Common myeloid progenitor, CD34-positive (primary cell): ENCODE data around the gene TOPORS. TPM values are rescaled to one million over a fixed set of nuclear protein-coding genes. Genes with fewer than 3 reads are reported as not detected.
"Not testable (repeated sequence)": the region's sequence is repeated elsewhere in the genome, so short reads cannot be mapped to it uniquely, and the experiment has no call there.

Source experiments
- CTCF ChIA-PET: fragments of 350-600 bp; sonication (Branson Sonifier 250); formaldehyde crosslinking; loops from one replicate; lab custom pipeline; 2021; ENCODE audit warnings: antibody characterized with exemption; lab: Charles Lee
- POLR2A ChIA-PET: fragments of 350-600 bp; sonication (Branson Sonifier 250); formaldehyde crosslinking; loops from one replicate; lab custom pipeline; 2021; ENCODE audit warnings: antibody characterized with exemption; lab: Charles Lee
- DNase-seq, 3 donors: peaks; one replicate each; pipeline versions ENCODE4 v3.0.0 to v3.0.0-alpha.2; 2013
- H3K27ac ChIP-seq, 2 experiments: 1 replicate in 1 of 2; 2 replicates in 1 of 2; pipeline ENCODE4 v1.7.0; 2013; ENCODE audit warnings: inconsistent platforms in 2 of 2, low read length in 2 of 2, mild to moderate bottlenecking in 2 of 2, low read depth in 1 of 2, moderate library complexity in 1 of 2; ENCODE audit not compliant: severe bottlenecking in 2 of 2, insufficient read depth in 1 of 2, poor library complexity in 1 of 2
- H3K27me3 ChIP-seq, 5 experiments: replicated peaks in 2 of 5; 1 replicate in 3 of 5; 2 replicates in 2 of 5; pipeline versions ENCODE4 v1.6.1 to v1.7.0; 2013; ENCODE audit warnings: low read length in 4 of 5, mild to moderate bottlenecking in 2 of 5, moderate library complexity in 2 of 5, inconsistent platforms in 1 of 5; ENCODE audit not compliant: insufficient read depth in 5 of 5, control insufficient read depth in 4 of 5
- H3K36me3 ChIP-seq, 4 experiments: 1 replicate in 2 of 4; 2 replicates in 2 of 4; pipeline versions ENCODE4 v1.6.1 to v1.7.0; 2013; ENCODE audit warnings: low read length in 3 of 4, control low read depth in 1 of 4, mild to moderate bottlenecking in 1 of 4; ENCODE audit not compliant: control insufficient read depth in 4 of 4, insufficient read depth in 4 of 4
- H3K4me1 ChIP-seq, 4 experiments: 1 replicate in 3 of 4; 2 replicates in 1 of 4; pipeline versions ENCODE4 v1.6.1 to v1.7.1; 2013; ENCODE audit warnings: low read length in 3 of 4, mild to moderate bottlenecking in 3 of 4, control low read depth in 1 of 4, inconsistent platforms in 1 of 4, moderate library complexity in 1 of 4; ENCODE audit not compliant: control insufficient read depth in 4 of 4, insufficient read depth in 4 of 4; ENCODE audit errors: control extremely low read depth in 1 of 4
- H3K4me3 ChIP-seq, 7 experiments: 1 replicate in 4 of 7; 2 replicates in 3 of 7; pipeline versions ENCODE4 v1.5.1 to v1.7.0; 2013; ENCODE audit warnings: mild to moderate bottlenecking in 7 of 7, low read length in 6 of 7, moderate library complexity in 6 of 7, inconsistent platforms in 2 of 7, low read depth in 2 of 7, control low read depth in 1 of 7; ENCODE audit not compliant: insufficient read depth in 4 of 7, control insufficient read depth in 1 of 7; ENCODE audit errors: extremely low read depth in 1 of 7
- H3K9me3 ChIP-seq, 5 experiments: 1 replicate in 4 of 5; 2 replicates in 1 of 5; pipeline versions ENCODE4 v1.6.1 to v1.7.1; 2013; ENCODE audit warnings: low read length in 4 of 5, mild to moderate bottlenecking in 2 of 5, inconsistent platforms in 1 of 5, low read depth in 1 of 5, moderate library complexity in 1 of 5; ENCODE audit not compliant: control insufficient read depth in 4 of 5, insufficient read depth in 2 of 5; ENCODE audit errors: control extremely low read depth in 1 of 5
- WGBS: methylation state at CpG from one replicate; pipeline ENCODE4 v1.1.5; 2013; ENCODE audit not compliant: insufficient coverage; 5-methylcytosine and 5-hydroxymethylcytosine counted together
- polyA plus RNA-seq: library from polyadenylated mRNA; unstranded; fragments of 120-200 nt; gene quantifications from one replicate; pipeline ENCODE4 v1.2.1, GENCODE V29; 2013

TOPORS gene
- polyA plus RNA-seq: 51.5 TPM

DNA sequence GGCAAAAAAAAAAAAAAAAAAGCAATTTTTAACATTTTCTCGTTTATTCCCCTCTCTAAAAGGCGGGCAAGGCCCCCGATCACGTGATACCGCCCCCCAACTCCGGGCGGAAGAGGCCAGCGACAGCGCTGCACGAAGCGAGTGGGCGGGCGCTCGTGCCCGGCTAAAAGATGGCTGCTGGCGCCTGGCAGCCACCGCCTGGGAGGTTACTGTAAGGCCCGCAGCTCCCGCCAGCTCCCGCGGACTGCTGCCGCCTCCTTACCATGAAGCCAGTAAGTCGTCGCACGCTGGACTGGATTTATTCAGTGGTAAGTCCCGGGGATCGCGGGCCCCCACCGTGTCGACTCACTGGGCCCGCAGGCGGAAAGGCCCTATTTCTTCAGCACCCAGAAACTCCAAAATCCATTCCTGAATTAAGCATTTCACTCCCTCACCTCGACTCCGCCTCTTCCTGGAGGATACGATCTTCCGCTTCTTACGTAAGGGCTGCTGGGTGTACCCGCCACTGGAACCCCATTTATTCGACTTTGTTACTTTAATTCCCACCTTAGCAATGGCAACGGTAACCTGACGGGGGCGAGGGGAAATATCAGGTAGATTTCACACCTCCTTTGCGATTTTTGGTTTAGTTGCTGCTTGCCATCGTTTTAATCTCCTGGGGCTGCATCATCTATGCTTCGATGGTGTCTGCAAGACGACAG is at the start of gene TOPORS, which contains the start of gene SMIM27:
Gene TOPORS, minus strand, starts transcription at position 415 of the 701 bp plus-strand sequence. Its CDS starts 150 bp downstream, at position 265.
Gene SMIM27, plus strand, starts transcription at position 156 of the 701 bp plus-strand sequence. Its CDS starts 108 bp downstream, at position 264.
- POLR2A ChIA-PET: interaction anchor here (2.5 to 3.0 kb wide), 2 partner anchors 20 to 26 kb away, joined by 7 to 12 read pairs; partner anchors contain the start of genes NDUFB6 and RIGI
- WGBS: under 1% methylated on average over 30 of the region's 46 CpGs
- no peaks in the 10 kb centered on the region for H3K9me3 ChIP-seq

DNA sequence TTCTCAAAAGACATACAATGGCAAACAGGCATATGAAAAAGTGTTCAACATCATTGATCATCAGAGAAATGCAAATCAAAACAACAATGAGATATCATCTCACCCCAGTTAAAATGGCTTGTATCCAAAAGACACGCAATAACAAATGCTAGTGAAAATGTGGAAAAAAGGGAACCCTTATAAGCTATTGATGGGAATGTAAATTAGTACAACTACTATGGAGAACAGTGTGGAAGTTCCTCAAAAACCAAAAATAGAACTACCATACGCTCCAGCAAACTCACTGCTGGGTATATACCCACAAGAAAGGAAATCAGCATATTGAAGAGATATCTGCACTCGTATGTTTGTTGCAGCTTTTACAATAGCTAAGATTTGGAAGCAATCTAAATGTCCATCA is 46.6 kb upstream of the TOPORS start:
- H3K9me3 ChIP-seq, H3K36me3 ChIP-seq, H3K27ac ChIP-seq, POLR2A ChIA-PET, H3K4me1 ChIP-seq, DNase-seq, H3K4me3 ChIP-seq: not testable (repeated sequence)
- CTCF ChIA-PET: interaction anchor here (2.7 kb wide), 1 partner anchor 17 kb away, joined by 6 read pairs; no protein-coding TSS in a partner anchor
- no CpG with 5 or more reads among the region's 3 CpGs for WGBS
- peaks cover 6 to 40% (median 9%) of the 10 kb centered on the region in 5 experiments for H3K27me3 ChIP-seq

More for the DNA sequence above, at the start of gene TOPORS, which contains the start of gene SMIM27:
- Histone ChIP-seq H3K27me3 (no peaks in the 10 kb centered on the region), H3K4me3 (peak within 1 kb of the TSS; percentile 89 to 98 (median 91)), H3K4me1 (peaks cover 31 to 66% (median 40%) of the 10 kb centered on the region in 4 experiments), H3K27ac (peak within 1 kb of the TSS; percentile 93 to 98), H3K36me3 (peaks cover 0 to 9% (median 5%) of the 10 kb centered on the region in 4 experiments)
- peak; percentile 90 to 95 (median 93) for DNase-seq
- CTCF ChIA-PET: interaction anchor here (0.9 to 9.2 kb wide), 5 partner anchors 10 to 26 kb away, joined by 3 to 73 read pairs (median 6); partner anchors contain the start of genes NDUFB6 and RIGI

DNA sequence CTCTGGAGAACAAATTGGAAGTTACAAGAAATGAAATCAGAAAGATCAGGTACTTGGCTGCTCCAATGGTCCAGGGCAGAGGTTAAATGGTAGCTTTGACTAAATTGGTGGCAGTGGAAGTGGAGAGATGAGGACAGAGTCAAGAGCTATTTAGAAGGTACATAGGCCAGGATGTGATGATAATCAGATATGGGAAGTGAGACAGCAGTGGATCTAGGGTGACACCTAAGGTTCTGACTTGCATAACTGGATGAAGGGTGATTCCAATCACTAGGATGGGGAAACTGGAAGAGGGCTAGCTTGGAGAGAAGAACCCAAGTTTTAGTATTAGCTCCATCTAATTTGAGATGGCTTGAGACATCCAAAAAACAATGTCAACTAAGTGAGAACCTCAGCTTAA is 44.5 kb upstream of the TOPORS start:
- no peak for DNase-seq
- Histone ChIP-seq H3K9me3 (peaks cover 0 to 4% (median 0%) of the 10 kb centered on the region in 5 experiments), H3K27me3 (peaks cover 4 to 28% (median 6%) of the 10 kb centered on the region in 5 experiments), H3K27ac (no peak overlapping the region), H3K4me1 (peaks cover 0 to 7% (median 5%) of the 10 kb centered on the region in 4 experiments), H3K4me3 (no peak overlapping the region), H3K36me3 (no peaks in the 10 kb centered on the region)
- ChIA-PET POLR2A (no interaction called here), CTCF (interaction anchor here (1.2 kb wide), 1 partner anchor 16 kb away, joined by 4 read pairs; no protein-coding TSS in a partner anchor)

DNA sequence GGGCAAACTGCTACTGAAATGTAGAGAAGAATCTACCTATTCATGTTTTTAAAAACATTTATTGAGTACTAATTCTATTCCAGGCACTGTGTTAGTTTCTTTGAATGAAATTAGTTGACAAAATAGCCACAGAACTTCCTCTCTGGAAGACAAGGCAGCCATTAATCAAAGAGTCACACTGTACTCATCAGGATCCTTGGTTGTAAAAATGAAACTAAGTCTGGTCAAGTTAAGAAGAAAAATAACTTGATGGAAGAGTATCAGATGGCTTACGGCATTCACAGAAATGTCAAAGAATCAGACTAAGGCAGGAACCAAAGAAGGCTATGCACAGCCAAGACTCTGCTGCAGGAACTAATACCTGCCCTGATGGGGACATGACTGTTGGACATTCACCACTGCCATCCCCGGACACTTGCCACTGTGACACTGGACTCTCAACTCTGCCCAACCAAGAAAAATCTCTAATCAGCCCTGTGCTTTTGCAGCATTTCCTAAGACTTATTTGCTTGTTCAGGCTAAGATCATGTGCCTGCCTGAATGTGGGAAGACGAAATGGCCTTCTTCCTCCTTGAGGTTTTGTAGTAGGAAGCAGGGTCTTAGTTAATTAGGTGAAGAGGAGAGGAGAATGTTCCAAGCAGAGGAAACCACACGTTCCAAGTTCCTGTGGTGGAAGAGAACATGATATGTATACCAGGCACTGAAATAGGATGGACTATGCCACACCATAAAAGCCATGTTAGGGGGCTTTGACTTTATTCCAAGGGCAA is 43.9 kb upstream of the TOPORS start:
- CTCF ChIA-PET: interaction anchor here (1.2 kb wide), 1 partner anchor 15 kb away, joined by 4 read pairs; no protein-coding TSS in a partner anchor
- WGBS: 24% methylated on average over 4 of the region's 4 CpGs
- DNase-seq: no peak

DNA sequence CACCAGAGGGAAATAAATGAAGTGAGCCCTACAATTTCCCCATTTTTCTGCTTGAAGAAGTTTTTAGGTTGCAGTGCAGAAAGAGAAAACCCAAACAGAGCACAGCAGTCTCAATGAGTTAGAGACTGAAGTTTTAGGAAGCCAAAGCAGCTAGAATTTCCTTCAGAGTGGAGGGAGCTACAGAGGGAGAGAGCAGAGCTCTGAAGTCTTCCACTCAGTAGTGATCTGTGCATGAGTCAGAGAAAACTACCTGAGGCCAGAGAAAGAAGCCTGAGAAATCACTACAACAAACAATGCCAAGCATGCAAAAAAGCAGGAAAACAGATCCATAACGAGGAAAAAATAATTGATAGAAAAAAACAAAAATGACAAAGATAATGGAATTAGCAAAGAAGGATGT is 38.5 kb upstream of the TOPORS start:
- no peak overlapping the region for H3K4me3 ChIP-seq
- H3K36me3 ChIP-seq: no peaks in the 10 kb centered on the region
- ChIA-PET CTCF (interaction anchor here (1.5 to 6.1 kb wide), 4 partner anchors 10 to 377 kb away, joined by 3 to 60 read pairs (median 22); no protein-coding TSS in a partner anchor), POLR2A (no interaction called here)
- H3K27me3 ChIP-seq: peaks cover 0 to 15% (median 5%) of the 10 kb centered on the region in 5 experiments
- H3K27ac ChIP-seq: no peak overlapping the region
- no peak for DNase-seq
- WGBS: no CpG with 5 or more reads among the region's 1 CpG
- peaks cover 0 to 3% (median 0%) of the 10 kb centered on the region in 5 experiments for H3K9me3 ChIP-seq
- no peaks in the 10 kb centered on the region for H3K4me1 ChIP-seq

More for the DNA sequence above, 43.9 kb upstream of the TOPORS start:
- peaks cover 0 to 7% (median 5%) of the 10 kb centered on the region in 4 experiments for H3K4me1 ChIP-seq
- no peak overlapping the region for H3K4me3 ChIP-seq
- POLR2A ChIA-PET: no interaction called here
- no peaks in the 10 kb centered on the region for H3K36me3 ChIP-seq
- peaks cover 3 to 22% (median 6%) of the 10 kb centered on the region in 5 experiments for H3K27me3 ChIP-seq
- peaks cover 0 to 4% (median 0%) of the 10 kb centered on the region in 5 experiments for H3K9me3 ChIP-seq
- H3K27ac ChIP-seq: no peak overlapping the region

DNA sequence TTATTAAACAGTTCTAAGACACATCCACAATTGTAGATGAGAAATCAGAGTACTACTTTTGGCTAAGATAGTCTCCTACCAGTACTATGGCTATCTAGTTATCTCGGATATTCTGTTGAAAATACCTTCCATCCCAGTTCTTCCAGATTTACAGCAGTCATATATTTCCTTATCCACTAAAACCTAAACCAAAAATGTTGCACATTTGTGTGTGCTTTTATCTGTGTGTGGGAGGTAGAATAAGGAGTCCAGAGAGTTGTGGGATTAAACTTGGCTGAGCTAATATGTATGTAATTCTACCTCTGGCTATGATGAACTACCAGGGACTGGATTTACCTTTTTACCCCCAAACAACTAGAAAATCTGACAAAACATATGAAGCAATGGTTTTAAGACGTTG is 38.1 kb upstream of the TOPORS start:
- Histone ChIP-seq H3K4me3 (no peak overlapping the region), H3K4me1 (no peaks in the 10 kb centered on the region), H3K9me3 (peaks cover 0 to 4% (median 0%) of the 10 kb centered on the region in 5 experiments), H3K27ac (no peak overlapping the region), H3K27me3 (peaks cover 0 to 19% (median 5%) of the 10 kb centered on the region in 5 experiments), H3K36me3 (no peaks in the 10 kb centered on the region)
- no peak for DNase-seq
- ChIA-PET POLR2A (no interaction called here), CTCF (interaction anchor here (1.5 to 6.1 kb wide), 5 partner anchors 10 to 377 kb away, joined by 3 to 60 read pairs (median 21); no protein-coding TSS in a partner anchor)
- WGBS: no CpG with 5 or more reads among the region's 2 CpGs
